ENCODE results near the gene KAZN.

Gene KAZN

GRCh38 chr1:15066191-15066590 is 467.7 kb downstream of the KAZN start:
- H3K27ac ChIP-seq, result no peak overlapping the region
- no peak for TF ChIP-seq CTCF (IDR thresholded peaks at IDR 0.05)
- no peaks in the 10 kb centered on the region for H3K36me3 ChIP-seq
- no peak overlapping the region for H3K4me3 ChIP-seq (ENCODE audit: low read depth in 1 of 2, low read length in 1 of 2)
- H3K9me3 ChIP-seq, result no peaks in the 10 kb centered on the region
- H3K4me1 ChIP-seq (ENCODE audit: control insufficient read depth in 1 of 2, insufficient read depth in 1 of 2, low read depth in 1 of 2, low read length in 1 of 2), result no peaks in the 10 kb centered on the region
- H3K27me3 ChIP-seq, result no peaks in the 10 kb centered on the region

GRCh38 chr1:15067148-15067547 is 468.7 kb downstream of the KAZN start:
- Histone ChIP-seq H3K4me1 (ENCODE audit: control insufficient read depth in 1 of 2, insufficient read depth in 1 of 2, low read depth in 1 of 2, low read length in 1 of 2) (no peaks in the 10 kb centered on the region), H3K9me3 (no peaks in the 10 kb centered on the region), H3K36me3 (no peaks in the 10 kb centered on the region), H3K27me3 (no peaks in the 10 kb centered on the region), H3K4me3 (ENCODE audit: low read depth in 1 of 2, low read length in 1 of 2) (no peak overlapping the region), H3K27ac (no peak overlapping the region)
- no peak for TF ChIP-seq CTCF (IDR thresholded peaks at IDR 0.05)

GRCh38 chr1:15068152-15068551 is 469.7 kb downstream of the KAZN start:
- no peaks in the 10 kb centered on the region for H3K4me1 ChIP-seq (ENCODE audit: control insufficient read depth in 1 of 2, insufficient read depth in 1 of 2, low read depth in 1 of 2, low read length in 1 of 2)
- TF ChIP-seq CTCF (IDR thresholded peaks at IDR 0.05), result no peak
- H3K36me3 ChIP-seq, result no peaks in the 10 kb centered on the region
- no peak overlapping the region for H3K27ac ChIP-seq
- H3K4me3 ChIP-seq (ENCODE audit: low read depth in 1 of 2, low read length in 1 of 2), result no peak overlapping the region
- H3K27me3 ChIP-seq, result no peaks in the 10 kb centered on the region
- no peaks in the 10 kb centered on the region for H3K9me3 ChIP-seq

- Histone ChIP-seq H3K4me3 (ENCODE audit: low read depth in 1 of 2, low read length in 1 of 2) (no peak overlapping the region), H3K36me3 (no peaks in the 10 kb centered on the region), H3K4me1 (ENCODE audit: control insufficient read depth in 1 of 2, insufficient read depth in 1 of 2, low read depth in 1 of 2, low read length in 1 of 2) (no peaks in the 10 kb centered on the region), H3K27me3 (no peaks in the 10 kb centered on the region), H3K27ac (no peak overlapping the region), H3K9me3 (no peaks in the 10 kb centered on the region)
- TF ChIP-seq CTCF (IDR thresholded peaks at IDR 0.05), result no peak
Observed at GRCh38 chr1:15068997-15069396, 470.5 kb downstream of the KAZN start.

GRCh38 chr1:15070145-15070748 is 471.8 kb downstream of the KAZN start:
- no peaks in the 10 kb centered on the region for H3K27me3 ChIP-seq
- no peak overlapping the region for H3K4me3 ChIP-seq (ENCODE audit: low read depth in 1 of 2, low read length in 1 of 2)
- no peaks in the 10 kb centered on the region for H3K36me3 ChIP-seq
- no peaks in the 10 kb centered on the region for H3K9me3 ChIP-seq
- H3K4me1 ChIP-seq (ENCODE audit: control insufficient read depth in 1 of 2, insufficient read depth in 1 of 2, low read depth in 1 of 2, low read length in 1 of 2), result no peaks in the 10 kb centered on the region
- no peak overlapping the region for H3K27ac ChIP-seq
- TF ChIP-seq CTCF (IDR thresholded peaks at IDR 0.05), result no peak

GRCh38 chr1:15071936-15072335 is 473.5 kb downstream of the KAZN start:
- H3K36me3 ChIP-seq, result no peaks in the 10 kb centered on the region
- TF ChIP-seq CTCF (IDR thresholded peaks at IDR 0.05), result no peak
- no peaks in the 10 kb centered on the region for H3K27me3 ChIP-seq
- H3K4me1 ChIP-seq (ENCODE audit: control insufficient read depth in 1 of 2, insufficient read depth in 1 of 2, low read depth in 1 of 2, low read length in 1 of 2), result no peaks in the 10 kb centered on the region
- no peak overlapping the region for H3K27ac ChIP-seq
- no peaks in the 10 kb centered on the region for H3K9me3 ChIP-seq
- H3K4me3 ChIP-seq (ENCODE audit: low read depth in 1 of 2, low read length in 1 of 2), result no peak overlapping the region
